ENCODE results near the gene TCF15.
"Not testable (repeated sequence)": the region's sequence is repeated elsewhere in the genome, so short reads cannot be mapped to it uniquely, and the experiment has no call there.

The TCF15 gene

GRCh38 chr20:609371-609964 lies 641 bp downstream of the TCF15 start:
- no peak for FAIRE-seq

GRCh38 chr20:608970-609369 lies 1.1 kb downstream of the TCF15 start:
- no peak for FAIRE-seq

GRCh38 chr20:607476-607875 lies 2.6 kb downstream of the TCF15 start:
- FAIRE-seq: no peak

GRCh38 chr20:605237-605636 lies 4.9 kb downstream of the TCF15 start:
- no peak for FAIRE-seq

GRCh38 chr20:603116-603640 lies 6.9 kb downstream of the TCF15 start:
- no peak for FAIRE-seq

- no peak for FAIRE-seq
These were observed 7.8 kb downstream of the TCF15 start for GRCh38 chr20:602111-602970.

- FAIRE-seq: no peak
These were observed 9.4 kb downstream of the TCF15 start for GRCh38 chr20:600736-601135.

GRCh38 chr20:600141-600540 lies 10.0 kb downstream of the TCF15 start:
- FAIRE-seq: no peak

- FAIRE-seq: no peak
These were observed 11.8 kb downstream of the TCF15 start for GRCh38 chr20:598133-598850.

GRCh38 chr20:597560-597959 lies 12.5 kb downstream of the TCF15 start:
- no peak for FAIRE-seq

- no peak for FAIRE-seq
These were observed 14.5 kb downstream of the TCF15 start for GRCh38 chr20:595330-596308.

GRCh38 chr20:592506-592905 lies 17.6 kb downstream of the TCF15 start:
- FAIRE-seq: no peak

- no peak for FAIRE-seq
These were observed 18.2 kb downstream of the TCF15 start for GRCh38 chr20:591941-592340.

GRCh38 chr20:588932-589672 lies 21.0 kb downstream of the TCF15 start:
- no peak for FAIRE-seq

- no peak for FAIRE-seq
These were observed 21.6 kb downstream of the TCF15 start for GRCh38 chr20:588476-588875.

- no peak for FAIRE-seq
These were observed 25.2 kb downstream of the TCF15 start for GRCh38 chr20:584971-585301.

GRCh38 chr20:584161-584970 lies 25.7 kb downstream of the TCF15 start:
- FAIRE-seq: no peak

- no peak for FAIRE-seq
These were observed 27.9 kb downstream of the TCF15 start for GRCh38 chr20:582204-582603.

- not testable (repeated sequence) for FAIRE-seq
These were observed 31.0 kb downstream of the TCF15 start for GRCh38 chr20:578940-579690.

- no peak for FAIRE-seq
These were observed 32.8 kb downstream of the TCF15 start for GRCh38 chr20:577167-577791.
